Smooth muscle cell (in vitro differentiated cells): Measurements from ENCODE around the gene ATG12. TPM values are rescaled to one million over a fixed set of nuclear protein-coding genes. Genes with fewer than 3 reads are reported as not detected.

ENCODE experiments used
- DNase-seq: peaks from one replicate; lab custom pipeline; 2025; ENCODE audit not compliant: unreplicated experiment; lab: John Stamatoyannopoulos, UW
- H2AFZ ChIP-seq: fragments of 200-600 bp; sonication (generic); 2 replicates; pipeline ENCODE4 v1.6.0; 2016; ENCODE audit warnings: antibody characterized with exemption, low read depth, mild to moderate bottlenecking
- H3F3A ChIP-seq: fragments of 200-600 bp; sonication (generic); 2 replicates; pipeline ENCODE4 v1.6.0; 2017; ENCODE audit warnings: antibody characterized with exemption, low read depth
- H3K27ac ChIP-seq: fragments of 200-600 bp; sonication (generic); 2 replicates; pipeline ENCODE4 v1.5.1; 2016; ENCODE audit warnings: low read depth, mild to moderate bottlenecking
- H3K27me3 ChIP-seq: fragments of 200-600 bp; sonication (generic); 2 replicates; pipeline ENCODE4 v1.6.1; 2016; ENCODE audit warnings: low read depth, mild to moderate bottlenecking
- H3K36me3 ChIP-seq: fragments of 200-600 bp; sonication (generic); 2 replicates; pipeline ENCODE4 v1.5.1; 2016; ENCODE audit warnings: low read depth
- H3K4me1 ChIP-seq: fragments of 200-600 bp; sonication (generic); 2 replicates; pipeline ENCODE4 v1.5.1; 2016; ENCODE audit warnings: low read depth
- H3K4me2 ChIP-seq: fragments of 200-600 bp; sonication (generic); 2 replicates; pipeline ENCODE4 v1.6.0; 2016; ENCODE audit warnings: mild to moderate bottlenecking
- H3K4me3 ChIP-seq: fragments of 200-600 bp; sonication (generic); 2 replicates; pipeline ENCODE4 v1.5.1; 2016; ENCODE audit warnings: mild to moderate bottlenecking
- H3K79me2 ChIP-seq: fragments of 200-600 bp; sonication (generic); 2 replicates; pipeline ENCODE4 v1.6.0; 2016; ENCODE audit warnings: low read depth, mild to moderate bottlenecking
- H3K9ac ChIP-seq: fragments of 200-600 bp; sonication (generic); 2 replicates; pipeline ENCODE4 v1.6.0; 2016; ENCODE audit warnings: low read depth
- H3K9me3 ChIP-seq: fragments of 200-600 bp; sonication (generic); replicated peaks from 2 replicates; pipeline ENCODE4 v1.5.1; 2016; ENCODE audit warnings: low read depth
- H4K20me1 ChIP-seq: fragments of 200-600 bp; sonication (generic); 2 replicates; pipeline ENCODE4 v1.6.0; 2016; ENCODE audit warnings: low read depth
- WGBS: methylation state at CpG from one replicate; pipeline ENCODE4 v1.1.7; 2016; ENCODE audit warnings: low lambda C conversion rate; 5-methylcytosine and 5-hydroxymethylcytosine counted together
- polyA plus RNA-seq: library from polyadenylated mRNA; unstranded; fragments of >200 nt; fragmentation: Nextera tagmentation; extraction: Ambion mirVana; gene quantifications from 2 replicates; pipeline ENCODE4 v1.2.1, GENCODE V29; 2016
- total RNA-seq: library from RNA; depleted of rRNA; stranded (reverse); fragments of >200 nt; gene quantifications from 2 replicates; pipeline ENCODE4 v1.2.3, GENCODE V29; 2014
- TF ChIP-seq, protein P1 (sequence below): fragments of 200-600 bp; sonication (generic); IDR thresholded peaks from 2 replicates; pipeline ENCODE4 v1.5.1; 2017; ENCODE audit warnings: borderline replicate concordance, mild to moderate bottlenecking, antibody characterized with exemption; ENCODE audit not compliant: insufficient read depth, poor library complexity, severe bottlenecking

ATG12 gene
- total and polyA plus RNA-seq, 2 experiments from 2014 or later = 58.6 to 139 TPM

DNA sequence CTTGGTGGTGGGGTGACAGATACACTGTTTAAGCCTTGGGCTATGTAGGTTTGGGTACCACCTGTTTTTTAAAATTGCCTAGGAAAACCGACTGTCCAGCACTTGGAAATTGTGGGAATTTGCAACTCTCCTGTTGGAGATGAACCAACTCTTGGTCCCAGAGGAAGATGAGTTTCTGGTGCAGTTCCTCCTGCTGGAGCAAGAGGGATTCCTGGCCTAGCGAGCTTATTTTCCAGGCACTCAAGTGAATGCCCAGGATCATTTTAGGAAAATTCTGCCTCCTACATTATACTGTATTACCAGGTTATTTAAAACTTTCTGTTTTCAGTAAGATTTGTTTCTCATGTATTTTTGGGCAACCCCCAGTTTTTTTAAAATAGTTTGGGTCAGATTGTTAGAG is 34.1 kb upstream of the ATG12 start:
- Histone ChIP-seq H3K4me1 (no peaks in the 10 kb centered on the region), H3F3A (no peaks in the 10 kb centered on the region), H3K27me3 (no peaks in the 10 kb centered on the region), H2AFZ (no peak overlapping the region), H3K9me3 (no peaks in the 10 kb centered on the region), H3K79me2 (peaks cover 31% of the 10 kb centered on the region), H4K20me1 (peaks cover 37% of the 10 kb centered on the region), H3K9ac (no peak overlapping the region), H3K36me3 (peaks cover 4% of the 10 kb centered on the region), H3K27ac (no peak overlapping the region), H3K4me3 (no peak overlapping the region), H3K4me2 (no peak overlapping the region)
- 90% methylated on average over 2 of the region's 2 CpGs for WGBS
- TF ChIP-seq, protein P1, sequence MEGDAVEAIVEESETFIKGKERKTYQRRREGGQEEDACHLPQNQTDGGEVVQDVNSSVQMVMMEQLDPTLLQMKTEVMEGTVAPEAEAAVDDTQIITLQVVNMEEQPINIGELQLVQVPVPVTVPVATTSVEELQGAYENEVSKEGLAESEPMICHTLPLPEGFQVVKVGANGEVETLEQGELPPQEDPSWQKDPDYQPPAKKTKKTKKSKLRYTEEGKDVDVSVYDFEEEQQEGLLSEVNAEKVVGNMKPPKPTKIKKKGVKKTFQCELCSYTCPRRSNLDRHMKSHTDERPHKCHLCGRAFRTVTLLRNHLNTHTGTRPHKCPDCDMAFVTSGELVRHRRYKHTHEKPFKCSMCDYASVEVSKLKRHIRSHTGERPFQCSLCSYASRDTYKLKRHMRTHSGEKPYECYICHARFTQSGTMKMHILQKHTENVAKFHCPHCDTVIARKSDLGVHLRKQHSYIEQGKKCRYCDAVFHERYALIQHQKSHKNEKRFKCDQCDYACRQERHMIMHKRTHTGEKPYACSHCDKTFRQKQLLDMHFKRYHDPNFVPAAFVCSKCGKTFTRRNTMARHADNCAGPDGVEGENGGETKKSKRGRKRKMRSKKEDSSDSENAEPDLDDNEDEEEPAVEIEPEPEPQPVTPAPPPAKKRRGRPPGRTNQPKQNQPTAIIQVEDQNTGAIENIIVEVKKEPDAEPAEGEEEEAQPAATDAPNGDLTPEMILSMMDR = no peak
- no peak for DNase-seq

DNA sequence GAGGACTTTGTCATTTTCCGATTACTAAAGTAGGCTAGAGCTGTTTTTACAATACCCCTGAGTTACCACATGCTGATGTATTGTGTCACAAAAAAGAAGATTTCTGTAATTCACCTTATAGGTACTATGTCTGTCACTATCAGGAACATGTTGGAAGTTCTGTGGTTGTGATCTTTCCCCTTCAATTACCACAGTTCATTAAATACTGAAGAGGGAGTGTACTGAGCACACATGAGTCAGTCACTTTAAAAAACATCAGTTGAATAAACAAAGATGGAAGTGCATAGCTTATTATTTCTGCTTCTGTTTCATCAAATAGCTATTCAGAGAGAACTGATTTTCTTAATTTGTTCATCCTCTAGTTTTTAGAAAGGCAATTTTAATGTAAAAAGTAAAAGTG is 32.0 kb upstream of the ATG12 start:
- H4K20me1 ChIP-seq = peaks cover 33% of the 10 kb centered on the region
- peaks cover 4% of the 10 kb centered on the region for H3K36me3 ChIP-seq
- H3K27me3 ChIP-seq = no peaks in the 10 kb centered on the region
- no peak overlapping the region for H3K4me2 ChIP-seq
- no peak overlapping the region for H3K9ac ChIP-seq
- peaks cover 20% of the 10 kb centered on the region for H3K79me2 ChIP-seq
- H3K27ac ChIP-seq = no peak overlapping the region
- TF ChIP-seq, protein P1 = no peak
- H2AFZ ChIP-seq = no peak overlapping the region
- H3K9me3 ChIP-seq = no peaks in the 10 kb centered on the region
- WGBS = 97% methylated on average over 1 of the region's 1 CpG
- no peak overlapping the region for H3K4me3 ChIP-seq
- no peak for DNase-seq
- no peaks in the 10 kb centered on the region for H3F3A ChIP-seq
- H3K4me1 ChIP-seq = no peaks in the 10 kb centered on the region

DNA sequence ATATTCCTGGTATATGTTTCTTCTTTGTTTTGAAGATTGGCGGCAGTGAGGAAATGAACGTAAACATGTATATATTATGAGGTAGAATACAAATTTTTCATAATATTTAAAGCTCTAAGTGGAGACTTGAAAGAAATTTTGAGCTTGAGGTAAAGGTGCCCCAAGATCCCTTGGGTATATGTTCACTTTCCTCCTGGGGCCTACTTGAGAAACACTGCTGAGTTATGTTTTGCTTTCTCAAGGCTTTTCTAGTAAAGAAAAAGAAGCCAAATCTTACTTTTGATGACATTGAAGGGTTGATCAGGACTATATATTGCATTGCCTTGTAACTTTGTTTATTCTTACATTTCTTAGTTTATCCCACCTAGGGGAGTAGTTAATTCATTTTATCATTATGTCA is 31.1 kb upstream of the ATG12 start:
- H3K4me3 ChIP-seq = no peak overlapping the region
- H3F3A ChIP-seq = no peaks in the 10 kb centered on the region
- peaks cover 4% of the 10 kb centered on the region for H3K36me3 ChIP-seq
- TF ChIP-seq, protein P1 = no peak
- 98% methylated on average over 2 of the region's 2 CpGs for WGBS
- H3K9ac ChIP-seq = no peak overlapping the region
- DNase-seq = no peak
- no peaks in the 10 kb centered on the region for H3K9me3 ChIP-seq
- no peak overlapping the region for H2AFZ ChIP-seq
- peaks cover 41% of the 10 kb centered on the region for H4K20me1 ChIP-seq
- H3K79me2 ChIP-seq = peaks cover 18% of the 10 kb centered on the region
- no peak overlapping the region for H3K4me2 ChIP-seq
- no peaks in the 10 kb centered on the region for H3K27me3 ChIP-seq
- H3K27ac ChIP-seq = no peak overlapping the region
- H3K4me1 ChIP-seq = no peaks in the 10 kb centered on the region

DNA sequence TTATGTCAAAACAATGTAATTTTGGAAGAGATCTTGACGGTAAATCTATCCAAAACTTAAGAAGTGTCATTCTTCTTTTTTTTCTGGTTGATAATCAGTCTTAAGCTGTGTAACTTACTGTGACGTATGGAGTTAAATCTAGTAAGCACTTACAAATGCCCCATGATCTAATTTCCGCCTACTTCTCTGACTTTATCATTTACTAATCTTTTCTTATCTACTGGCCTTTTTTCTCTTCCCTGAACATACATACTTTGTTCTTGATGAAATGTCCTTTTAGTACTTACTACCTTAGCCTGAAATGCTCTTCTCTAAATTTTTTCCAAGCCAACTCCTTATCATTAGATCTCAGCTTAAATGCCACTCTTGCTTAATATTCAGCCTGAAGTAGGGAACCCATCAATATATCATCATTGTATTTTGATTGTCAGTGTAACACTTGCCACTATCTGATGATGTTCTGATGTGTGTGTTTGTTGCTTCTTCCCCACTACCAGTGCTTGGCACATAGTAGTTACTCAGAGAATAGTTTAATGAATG is 28.0 kb upstream of the ATG12 start:
- H3K4me2 ChIP-seq = no peak overlapping the region
- TF ChIP-seq, protein P1 = no peak

More for the DNA sequence above, 28.0 kb upstream of the ATG12 start:
- Histone ChIP-seq H3K27ac (no peak overlapping the region), H3K79me2 (peaks cover 43% of the 10 kb centered on the region), H3K9me3 (no peaks in the 10 kb centered on the region), H4K20me1 (peaks cover 68% of the 10 kb centered on the region), H3K4me3 (no peak overlapping the region), H3K27me3 (no peaks in the 10 kb centered on the region), H3K4me1 (no peaks in the 10 kb centered on the region), H3K9ac (no peak overlapping the region), H3F3A (no peaks in the 10 kb centered on the region), H3K36me3 (no peaks in the 10 kb centered on the region), H2AFZ (no peak overlapping the region)
- WGBS = 48% methylated on average over 3 of the region's 3 CpGs
- DNase-seq = no peak
